Measurements from ENCODE around the gene ZFP36. TPM values are rescaled to one million over a fixed set of nuclear protein-coding genes. Genes with fewer than 3 reads are reported as not detected.
A peak's percentile ranks its signal among the peaks of the same experiment; 100 is the strongest.
"Not testable (repeated sequence)": the region's sequence is repeated elsewhere in the genome, so short reads cannot be mapped to it uniquely, and the experiment has no call there.

The ZFP36 gene
- polyA plus RNA-seq (ENCODE audit: insufficient read length): 36.5 TPM

- DNase-seq (ENCODE audit: low read depth): no peak
These were observed at the start of gene ZFP36 for GRCh38 chr19:39406656-39407409. TSS of gene ZFP36 (plus strand) at chr19:39406847. CDS start at chr19:39406905, 58 bp downstream.

GRCh38 chr19:39359026-39359425 is 47.6 kb upstream of the ZFP36 start:
- no peak for DNase-seq (ENCODE audit: low read depth)

- DNase-seq (ENCODE audit: low read depth): no peak
These were observed 46.0 kb upstream of the ZFP36 start for GRCh38 chr19:39360599-39360998.

- DNase-seq (ENCODE audit: low read depth): no peak
These were observed 43.7 kb upstream of the ZFP36 start for GRCh38 chr19:39362682-39363657.

GRCh38 chr19:39363901-39364457 is 42.7 kb upstream of the ZFP36 start:
- no peak for DNase-seq (ENCODE audit: low read depth)

GRCh38 chr19:39365531-39365930 is 41.1 kb upstream of the ZFP36 start:
- no peak for DNase-seq (ENCODE audit: low read depth)

- no peak for DNase-seq (ENCODE audit: low read depth)
These were observed 37.4 kb upstream of the ZFP36 start for GRCh38 chr19:39369200-39369599.

GRCh38 chr19:39370735-39371134 is 35.9 kb upstream of the ZFP36 start:
- DNase-seq (ENCODE audit: low read depth): no peak

GRCh38 chr19:39372047-39372802 is 34.4 kb upstream of the ZFP36 start:
- peak; percentile 67 for DNase-seq (ENCODE audit: low read depth)

GRCh38 chr19:39372941-39373340 is 33.7 kb upstream of the ZFP36 start:
- DNase-seq (ENCODE audit: low read depth): no peak

- DNase-seq (ENCODE audit: low read depth): no peak
These were observed 30.7 kb upstream of the ZFP36 start for GRCh38 chr19:39375929-39376328.

- no peak for DNase-seq (ENCODE audit: low read depth)
These were observed 29.0 kb upstream of the ZFP36 start for GRCh38 chr19:39377373-39378362.

GRCh38 chr19:39379366-39379765 is 27.3 kb upstream of the ZFP36 start:
- DNase-seq (ENCODE audit: low read depth): not testable (repeated sequence)

GRCh38 chr19:39379865-39380396 is 26.7 kb upstream of the ZFP36 start:
- DNase-seq (ENCODE audit: low read depth): no peak

- DNase-seq (ENCODE audit: low read depth): no peak
These were observed 25.8 kb upstream of the ZFP36 start for GRCh38 chr19:39380521-39381502.

GRCh38 chr19:39381910-39382611 is 24.6 kb upstream of the ZFP36 start:
- no peak for DNase-seq (ENCODE audit: low read depth)

- DNase-seq (ENCODE audit: low read depth): no peak
These were observed 23.4 kb upstream of the ZFP36 start for GRCh38 chr19:39382991-39383828.
